KOPT-K1 (cell line): ENCODE data around the gene SREK1.

Source experiments
- H3K27ac ChIP-seq: fragments of 200-600 bp; sonication (generic); 2 replicates; pipeline ENCODE4 v1.5.1; 2016; ENCODE audit warnings: antibody characterized with exemption, mild to moderate bottlenecking, low read depth, low read length; ENCODE audit not compliant: poor library complexity, severe bottlenecking
- H3K36me3 ChIP-seq: fragments of 200-600 bp; sonication (generic); 2 replicates; pipeline ENCODE4 v1.5.1; 2017; ENCODE audit warnings: antibody characterized with exemption, mild to moderate bottlenecking, low read length, moderate library complexity; ENCODE audit not compliant: insufficient read depth
- H3K9me3 ChIP-seq: fragments of 200-600 bp; sonication (generic); 2 replicates; pipeline ENCODE4 v1.5.1; 2017; ENCODE audit warnings: antibody characterized with exemption, low read length, mild to moderate bottlenecking; ENCODE audit not compliant: insufficient read depth, poor library complexity, severe bottlenecking

The SREK1 gene

DNA sequence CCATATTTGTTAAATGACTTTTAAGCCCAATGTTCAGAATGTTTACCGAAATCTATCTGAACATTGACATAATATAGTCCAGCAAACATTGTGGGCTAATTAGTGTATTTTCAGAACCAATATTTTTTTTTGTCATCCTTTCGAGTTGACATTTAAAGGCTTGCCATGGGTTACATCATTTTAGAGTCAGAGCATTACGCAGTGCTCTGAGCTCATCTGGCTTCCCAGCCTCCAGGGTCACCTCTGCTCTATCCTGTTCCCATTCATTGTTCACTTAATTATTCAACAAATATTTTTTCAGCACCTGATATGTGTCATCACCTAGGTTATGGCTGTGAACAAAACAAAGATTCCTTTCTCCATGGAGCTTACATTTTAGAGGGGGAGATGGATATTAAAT lies 80.2 kb downstream of the SREK1 start:
- H3K36me3 ChIP-seq = no peaks in the 10 kb centered on the region
- no peaks in the 10 kb centered on the region for H3K9me3 ChIP-seq
- H3K27ac ChIP-seq = no peak overlapping the region

DNA sequence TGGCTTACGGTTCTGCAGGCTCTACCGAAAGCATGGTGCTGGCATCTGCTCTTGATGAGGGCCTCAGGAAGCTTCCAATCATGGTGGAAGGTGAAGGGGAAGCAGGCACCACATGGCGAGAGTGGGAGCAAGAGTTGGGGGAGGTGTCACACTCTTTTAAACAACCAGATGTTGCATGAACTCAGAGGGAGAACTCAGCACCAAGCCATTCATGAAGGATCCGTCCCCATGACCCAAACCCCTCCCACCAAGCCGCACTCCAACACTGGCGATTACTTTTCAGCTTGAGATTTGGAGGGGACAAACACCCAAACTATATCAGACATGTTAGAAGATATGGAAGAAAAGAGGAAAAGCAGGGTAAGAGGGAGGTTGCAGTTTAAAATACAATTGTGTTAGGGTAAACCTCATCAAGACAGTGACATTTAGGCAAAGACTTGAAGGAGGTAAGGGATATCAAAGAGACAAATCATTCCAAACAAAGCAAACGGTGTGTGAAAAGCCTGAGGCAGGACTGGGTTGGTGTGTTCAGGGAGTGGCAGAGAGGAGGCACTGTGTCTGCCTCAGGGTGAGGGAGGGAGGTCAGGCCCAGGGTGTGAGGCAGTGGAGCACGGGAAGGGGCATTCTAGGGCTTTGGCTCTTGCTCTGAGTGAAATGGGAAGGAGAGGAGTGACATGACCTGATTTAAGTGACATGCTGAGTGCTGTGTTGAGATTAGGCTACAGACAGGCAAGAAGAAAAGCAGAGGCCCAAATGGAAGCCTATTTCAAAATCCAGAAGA lies 80.9 kb downstream of the SREK1 start:
- H3K9me3 ChIP-seq = no peaks in the 10 kb centered on the region
- H3K27ac ChIP-seq = no peak overlapping the region

DNA sequence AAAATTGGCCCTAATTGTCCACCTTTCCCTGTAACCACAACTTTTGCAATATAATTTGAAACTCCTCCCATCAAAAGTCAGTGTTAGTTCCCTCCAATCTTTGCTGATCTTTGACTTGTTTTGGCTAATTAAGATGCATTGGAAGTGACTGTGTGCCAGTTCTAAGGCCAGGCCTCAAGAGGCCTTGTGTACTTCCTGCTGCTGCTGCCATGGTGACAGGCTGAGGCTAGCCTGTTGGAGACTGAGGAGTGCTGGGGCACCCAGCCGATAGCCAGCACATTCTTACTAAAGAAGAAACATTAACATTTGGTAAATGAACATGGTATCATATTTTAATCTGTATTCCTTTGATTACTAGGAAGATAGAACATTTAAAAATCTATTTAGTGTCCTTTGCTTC lies 86.5 kb downstream of the SREK1 start:
- no peak overlapping the region for H3K27ac ChIP-seq
- H3K36me3 ChIP-seq = no peaks in the 10 kb centered on the region
- H3K9me3 ChIP-seq = no peaks in the 10 kb centered on the region

More for the DNA sequence above, 80.9 kb downstream of the SREK1 start:
- no peaks in the 10 kb centered on the region for H3K36me3 ChIP-seq

DNA sequence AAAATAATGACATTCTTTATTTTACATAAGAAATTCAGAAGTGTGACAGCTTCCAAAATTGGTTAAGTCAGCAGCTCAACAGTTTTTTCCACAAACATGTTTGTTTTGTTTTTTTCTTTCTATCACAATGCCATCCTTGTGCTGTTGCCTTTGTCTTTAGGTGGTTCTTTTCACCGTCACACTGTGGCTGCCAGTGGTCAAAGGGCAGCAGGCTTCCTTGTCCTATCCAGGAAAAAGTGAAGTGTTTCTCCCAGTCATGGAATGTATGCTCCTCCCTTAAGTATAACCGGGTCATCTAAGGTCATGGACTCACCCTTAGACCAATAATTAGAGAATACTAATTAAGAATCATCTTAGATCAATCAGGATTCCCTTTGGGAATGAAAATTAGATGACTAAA lies 87.4 kb downstream of the SREK1 start:
- H3K27ac ChIP-seq = no peak overlapping the region
- H3K9me3 ChIP-seq = no peaks in the 10 kb centered on the region

DNA sequence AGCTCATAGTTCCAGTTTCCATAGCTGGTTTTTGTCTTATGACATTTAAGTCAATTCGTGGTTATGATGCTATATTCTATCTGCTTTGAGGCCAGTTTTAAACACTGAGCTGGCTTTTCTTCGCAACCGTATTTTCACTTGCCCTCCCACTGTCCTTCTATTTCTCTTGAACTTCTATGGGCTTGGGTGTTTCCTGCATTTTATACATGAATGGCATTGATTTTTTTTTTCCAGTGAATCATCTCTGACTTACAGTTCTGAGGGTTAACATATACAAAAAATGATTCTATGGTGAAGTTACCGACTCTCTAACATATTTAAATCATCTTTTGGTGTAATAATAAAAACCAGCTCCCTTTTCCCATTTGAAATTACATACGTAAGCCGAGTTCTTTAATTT lies 88.2 kb downstream of the SREK1 start:
- Histone ChIP-seq H3K36me3 (no peaks in the 10 kb centered on the region), H3K9me3 (no peaks in the 10 kb centered on the region), H3K27ac (no peak overlapping the region)

More for the DNA sequence above, 87.4 kb downstream of the SREK1 start:
- H3K36me3 ChIP-seq = no peaks in the 10 kb centered on the region

DNA sequence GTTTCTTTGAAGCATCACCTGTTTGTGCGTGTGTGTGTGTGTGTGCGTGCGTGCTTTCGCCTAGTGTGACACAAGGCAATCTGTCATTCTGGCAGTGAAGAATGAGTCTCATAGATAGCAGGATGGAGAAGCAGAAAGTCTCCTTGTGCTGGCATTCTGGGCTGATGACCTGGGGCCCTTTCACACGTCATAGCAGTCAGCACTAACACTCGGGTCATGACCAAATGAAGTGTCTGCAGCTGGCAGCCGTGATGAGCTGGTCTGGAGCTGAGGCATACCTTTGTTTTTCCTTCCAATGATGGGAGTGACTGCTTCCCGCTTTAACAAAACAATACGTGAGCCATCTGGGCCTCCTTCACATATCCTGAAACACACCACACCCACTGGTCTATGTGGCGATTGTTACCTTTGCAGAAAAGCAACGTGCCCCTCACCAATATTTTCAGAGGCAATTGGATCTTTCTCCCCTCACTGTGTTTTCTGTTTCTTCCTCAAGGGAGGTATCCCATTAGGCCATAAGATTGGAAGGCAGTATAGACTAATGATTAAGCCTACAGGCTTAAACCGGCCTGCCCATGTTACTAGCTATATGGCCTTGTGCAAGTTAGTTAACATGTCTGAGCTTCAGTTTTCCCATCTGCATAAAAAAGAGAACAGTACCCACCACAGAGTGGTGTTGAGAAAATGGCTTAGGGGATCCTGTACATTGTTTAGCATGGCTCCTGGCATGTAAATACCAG lies 88.8 kb downstream of the SREK1 start:
- Histone ChIP-seq H3K9me3 (no peaks in the 10 kb centered on the region), H3K36me3 (no peaks in the 10 kb centered on the region), H3K27ac (no peak overlapping the region)
